Panc1 (cell line): Measurements from ENCODE around the gene LRRFIP2.

Source experiments
- CTCF ChIP-seq: fragments of 450-650 bp; IDR thresholded peaks from 2 replicates; pipeline ENCODE4 v1.5.1; 2017; ENCODE audit warnings: mild to moderate bottlenecking
- POLR2AphosphoS5 ChIP-seq: IDR thresholded peaks from 2 replicates; pipeline ENCODE4 v1.6.1; 2012; ENCODE audit warnings: mild to moderate bottlenecking, low read depth, low read length, moderate library complexity
- SIN3A ChIP-seq: IDR thresholded peaks from 2 replicates; pipeline ENCODE4 v1.6.1; 2012; ENCODE audit warnings: low read depth, mild to moderate bottlenecking, low read length, moderate library complexity, borderline replicate concordance; ENCODE audit not compliant: insufficient read depth

GRCh38 chr3:37214076-37214475 is 39.7 kb upstream of the LRRFIP2 start:
- TF ChIP-seq CTCF (no peak), POLR2AphosphoS5 (no peak), SIN3A (no peak)
